ENCODE data around the gene JAG1. TPM values are rescaled to one million over a fixed set of nuclear protein-coding genes. Genes with fewer than 3 reads are reported as not detected.

Gene JAG1
- total RNA-seq, 3 donors from 2014 or later: 87.1 to 104 (median 94.4) TPM

DNA sequence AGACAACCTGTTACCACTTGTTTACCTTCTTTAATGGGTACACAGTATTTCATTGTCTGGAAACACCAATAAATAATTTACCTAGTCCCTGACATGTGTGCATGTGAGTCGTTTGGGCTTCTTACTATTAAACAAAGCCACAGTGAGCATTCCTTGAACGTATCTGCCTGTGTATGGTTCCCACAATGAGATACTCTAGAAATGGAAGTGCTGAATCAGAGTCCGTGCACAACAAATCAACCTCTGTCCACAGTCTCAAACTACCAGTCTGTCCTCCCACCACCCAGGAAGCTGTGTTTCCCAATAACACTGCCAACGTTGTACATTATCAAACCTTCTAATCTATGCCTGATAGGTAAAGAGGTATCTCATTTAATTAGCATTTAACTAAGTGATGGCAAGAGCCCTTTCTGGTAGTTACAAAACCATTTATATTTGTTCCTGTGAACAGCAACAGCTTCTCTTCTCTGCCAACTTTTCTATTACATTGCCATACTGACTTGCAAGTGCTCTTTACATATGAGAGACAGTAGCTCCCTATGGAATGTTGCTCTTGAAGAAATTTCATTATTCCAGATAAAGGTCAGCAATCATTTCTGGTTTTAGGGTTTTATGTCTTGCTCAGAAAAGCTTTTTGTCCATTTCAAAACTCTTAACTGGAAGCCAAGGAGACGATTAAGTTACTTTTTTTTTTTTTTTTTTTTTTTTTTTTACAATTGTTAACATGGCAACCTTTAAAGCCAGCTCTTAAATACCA lies 14.7 kb downstream of the JAG1 start:
- no peak for DNase-seq
- intact Hi-C loops (cut with DNase I, micrococcal nuclease): no loop called here
- peaks cover 16% of the 10 kb centered on the region for H3K4me1 ChIP-seq (ENCODE audit: low read depth)
- no peaks in the 10 kb centered on the region for H3K9me3 ChIP-seq
- no peak overlapping the region for H3K4me3 ChIP-seq
- H3K36me3 ChIP-seq (ENCODE audit: low read depth): no peaks in the 10 kb centered on the region
- no peak for ATAC-seq
- TF ChIP-seq, protein P1, sequence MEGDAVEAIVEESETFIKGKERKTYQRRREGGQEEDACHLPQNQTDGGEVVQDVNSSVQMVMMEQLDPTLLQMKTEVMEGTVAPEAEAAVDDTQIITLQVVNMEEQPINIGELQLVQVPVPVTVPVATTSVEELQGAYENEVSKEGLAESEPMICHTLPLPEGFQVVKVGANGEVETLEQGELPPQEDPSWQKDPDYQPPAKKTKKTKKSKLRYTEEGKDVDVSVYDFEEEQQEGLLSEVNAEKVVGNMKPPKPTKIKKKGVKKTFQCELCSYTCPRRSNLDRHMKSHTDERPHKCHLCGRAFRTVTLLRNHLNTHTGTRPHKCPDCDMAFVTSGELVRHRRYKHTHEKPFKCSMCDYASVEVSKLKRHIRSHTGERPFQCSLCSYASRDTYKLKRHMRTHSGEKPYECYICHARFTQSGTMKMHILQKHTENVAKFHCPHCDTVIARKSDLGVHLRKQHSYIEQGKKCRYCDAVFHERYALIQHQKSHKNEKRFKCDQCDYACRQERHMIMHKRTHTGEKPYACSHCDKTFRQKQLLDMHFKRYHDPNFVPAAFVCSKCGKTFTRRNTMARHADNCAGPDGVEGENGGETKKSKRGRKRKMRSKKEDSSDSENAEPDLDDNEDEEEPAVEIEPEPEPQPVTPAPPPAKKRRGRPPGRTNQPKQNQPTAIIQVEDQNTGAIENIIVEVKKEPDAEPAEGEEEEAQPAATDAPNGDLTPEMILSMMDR (IDR thresholded peaks at IDR 0.05): no peak

DNA sequence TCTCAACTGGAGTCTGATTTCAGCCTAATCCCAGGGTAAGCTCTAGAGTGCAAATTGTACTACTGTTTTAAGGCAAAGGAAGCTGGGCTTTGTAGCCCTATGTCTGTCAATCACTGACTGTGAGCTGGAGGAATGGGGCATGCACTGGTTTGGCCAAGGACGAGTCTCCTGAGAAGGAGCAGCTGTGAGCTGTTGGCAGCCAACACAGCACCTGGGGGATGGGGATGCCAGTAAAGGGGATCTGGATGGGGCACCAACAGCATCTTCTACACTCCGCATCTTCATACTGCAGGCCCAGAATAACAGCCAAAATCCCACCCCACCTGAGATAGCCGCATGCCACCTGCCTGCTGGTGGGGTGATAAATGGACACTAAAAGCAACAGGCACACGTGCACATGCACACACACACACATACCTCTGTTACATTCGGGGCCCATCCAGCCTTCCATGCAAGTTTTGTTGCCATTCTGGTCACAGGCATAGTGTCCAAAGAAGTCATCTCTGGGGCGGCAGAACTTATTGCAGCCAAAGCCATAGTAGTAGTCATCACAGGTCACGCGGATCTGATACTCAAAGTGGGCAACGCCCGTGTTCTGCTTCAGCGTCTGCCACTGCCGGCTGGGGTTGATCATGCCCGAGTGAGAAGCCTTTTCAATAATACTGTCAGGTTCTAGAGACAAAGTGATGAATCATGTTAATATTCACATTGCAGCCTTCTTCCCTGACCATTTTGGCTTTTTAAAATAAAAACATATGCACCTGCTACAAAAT lies 15.6 kb downstream of the JAG1 start:
- TF ChIP-seq, protein P1 (IDR thresholded peaks at IDR 0.05): no peak
- no peak for DNase-seq
- ATAC-seq: no peak
- Histone ChIP-seq H3K4me3 (no peak overlapping the region), H3K4me1 (ENCODE audit: low read depth) (peaks cover 16% of the 10 kb centered on the region), H3K9me3 (no peaks in the 10 kb centered on the region), H3K36me3 (ENCODE audit: low read depth) (no peaks in the 10 kb centered on the region)
- intact Hi-C loops (cut with DNase I, micrococcal nuclease): no loop called here

DNA sequence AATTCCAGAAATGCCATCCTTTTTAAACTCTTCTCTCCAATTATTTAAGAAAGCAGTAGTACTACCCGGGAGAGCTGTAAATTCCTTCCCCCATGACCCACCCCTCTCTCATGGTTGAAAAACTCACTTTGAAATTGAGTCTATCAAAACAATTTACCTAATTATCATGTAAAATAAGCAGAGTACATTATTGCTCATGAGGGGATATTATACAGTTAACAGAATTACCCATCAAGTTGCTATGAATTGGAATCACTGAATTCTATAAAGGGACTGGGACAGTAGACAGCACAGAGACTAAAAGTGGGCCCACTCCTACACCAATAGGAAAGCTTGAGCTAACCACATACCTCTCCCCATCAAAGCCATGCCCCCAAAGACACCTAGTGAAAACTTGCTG lies 16.3 kb downstream of the JAG1 start:
- H3K36me3 ChIP-seq (ENCODE audit: low read depth): no peaks in the 10 kb centered on the region
- no peak overlapping the region for H3K4me3 ChIP-seq
- ATAC-seq (no peak), DNase-seq (no peak)
- intact Hi-C loops (cut with DNase I, micrococcal nuclease): no loop called here
- TF ChIP-seq, protein P1 (IDR thresholded peaks at IDR 0.05): no peak
- no peaks in the 10 kb centered on the region for H3K9me3 ChIP-seq
- peaks cover 16% of the 10 kb centered on the region for H3K4me1 ChIP-seq (ENCODE audit: low read depth)

DNA sequence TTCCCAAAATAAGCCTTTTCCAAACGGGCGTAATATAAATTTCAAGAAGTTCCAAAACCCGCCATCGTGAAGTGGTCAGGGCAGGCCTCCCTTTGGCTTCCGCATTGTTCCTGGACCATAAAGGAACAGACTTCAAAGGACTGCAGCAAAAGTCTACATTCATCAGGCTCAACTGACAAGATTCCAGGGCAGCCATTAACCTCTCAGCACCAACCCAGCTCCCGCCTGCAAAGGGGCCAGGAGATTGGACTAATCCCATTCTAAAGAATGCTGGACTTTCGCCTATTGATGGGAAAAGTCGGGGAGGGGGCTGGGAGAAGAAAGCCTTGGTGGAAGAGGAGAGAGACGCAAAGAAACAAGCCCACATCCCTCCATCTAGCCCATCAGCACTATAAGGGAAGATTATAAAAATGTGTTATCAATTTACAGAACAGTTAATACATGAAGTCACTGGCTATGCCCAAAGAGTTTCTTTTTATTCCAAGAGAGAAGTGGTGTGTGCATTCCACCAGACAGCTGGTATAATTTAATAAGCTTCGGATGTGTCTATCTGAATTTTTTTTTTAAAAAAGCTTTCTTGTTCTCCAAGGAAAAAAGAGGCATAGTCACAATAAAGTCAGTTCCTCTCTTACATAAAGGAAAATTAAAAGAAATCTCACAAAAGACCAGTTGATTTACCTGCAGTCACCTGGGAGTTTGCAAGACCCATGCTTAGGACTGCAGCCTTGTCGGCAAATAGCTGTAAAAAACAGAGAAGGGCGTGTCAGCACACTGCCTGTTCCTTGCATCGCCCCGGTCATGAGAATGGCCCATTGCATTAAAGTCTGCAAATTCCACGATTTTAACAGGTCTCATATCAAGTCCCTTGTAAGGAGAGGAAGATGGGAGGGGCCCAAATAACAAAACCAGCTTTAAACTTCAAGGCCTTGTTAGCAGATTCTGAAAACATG lies 17.8 kb downstream of the JAG1 start:
- peaks cover 1% of the 10 kb centered on the region for H3K36me3 ChIP-seq (ENCODE audit: low read depth)
- DNase-seq (no peak), ATAC-seq (peak; percentile 42)
- intact Hi-C loops (cut with DNase I, micrococcal nuclease): no loop called here
- H3K4me3 ChIP-seq: no peak overlapping the region
- no peaks in the 10 kb centered on the region for H3K9me3 ChIP-seq
- H3K4me1 ChIP-seq (ENCODE audit: low read depth): peaks cover 16% of the 10 kb centered on the region
- TF ChIP-seq, protein P1 (IDR thresholded peaks at IDR 0.05): no peak

DNA sequence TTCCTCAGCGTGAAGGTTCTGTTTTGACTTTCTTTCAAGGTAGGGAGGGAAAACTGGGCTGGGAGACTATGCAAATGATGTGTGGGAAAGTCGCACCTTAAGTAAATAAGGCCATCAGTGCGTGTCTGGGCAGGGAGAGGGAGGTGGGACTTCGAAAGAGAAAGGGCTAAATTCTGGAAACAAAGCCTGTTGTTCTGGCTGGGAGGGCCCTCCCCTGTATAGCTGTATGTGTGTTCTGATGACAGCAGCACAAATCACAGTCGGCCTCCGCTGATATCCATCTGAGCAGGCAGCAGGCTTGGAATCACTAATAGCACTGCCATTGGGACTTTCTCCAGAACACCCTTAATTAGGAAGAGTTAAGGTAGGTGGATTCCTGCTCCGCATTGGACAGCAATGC lies 19.2 kb downstream of the JAG1 start:
- Histone ChIP-seq H3K4me3 (no peak overlapping the region), H3K36me3 (ENCODE audit: low read depth) (peaks cover 3% of the 10 kb centered on the region), H3K4me1 (ENCODE audit: low read depth) (peaks cover 16% of the 10 kb centered on the region), H3K9me3 (no peaks in the 10 kb centered on the region)
- DNase-seq (peak in 2 of 3 donors; percentile 44 to 48), ATAC-seq (peak; percentile 90)
- TF ChIP-seq, protein P1 (IDR thresholded peaks at IDR 0.05): no peak
- intact Hi-C loops (cut with DNase I, micrococcal nuclease): no loop called here
